CD14-positive monocyte (primary cell): ENCODE data around the gene GKN1. TPM values are rescaled to one million over a fixed set of nuclear protein-coding genes. Genes with fewer than 3 reads are reported as not detected.
A peak's percentile ranks its signal among the peaks of the same experiment; 100 is the strongest.

Experiments used
- DNase-seq, 3 donors: peaks; one replicate each; pipeline ENCODE4 v3.0.0-alpha.2; 2011 to 2022
- H2AFZ ChIP-seq: 2 replicates; pipeline ENCODE4 v1.6.0; 2012; ENCODE audit warnings: mild to moderate bottlenecking, low read depth, low read length, inconsistent platforms; ENCODE audit not compliant: insufficient read depth, poor library complexity, severe bottlenecking
- H3K27ac ChIP-seq, 2 donors: 1 replicate in 1 of 2; 2 replicates in 1 of 2; pipeline ENCODE4 v1.5.1; 2012 to 2013; ENCODE audit warnings: low read length in 2 of 2, control low read depth in 1 of 2, inconsistent platforms in 1 of 2, low read depth in 1 of 2, mild to moderate bottlenecking in 1 of 2
- H3K27me3 ChIP-seq, 2 donors: one replicate each; pipeline versions ENCODE4 v1.6.0 to v1.6.1; 2011 to 2013; ENCODE audit warnings: low read length in 2 of 2; ENCODE audit not compliant: control insufficient read depth in 2 of 2, insufficient read depth in 2 of 2
- H3K36me3 ChIP-seq, 2 donors: replicated peaks in 1 of 2; 1 replicate in 1 of 2; 2 replicates in 1 of 2; pipeline versions ENCODE4 v1.5.1 to v1.6.1; 2012 to 2013; ENCODE audit warnings: low read length in 2 of 2, control low read depth in 1 of 2, inconsistent platforms in 1 of 2, mild to moderate bottlenecking in 1 of 2; ENCODE audit not compliant: insufficient read depth in 2 of 2, control insufficient read depth in 1 of 2
- H3K4me1 ChIP-seq, 2 donors: 1 replicate in 1 of 2; 2 replicates in 1 of 2; pipeline versions ENCODE4 v1.5.1 to v1.6.1; 2012 to 2013; ENCODE audit warnings: low read length in 2 of 2, control low read depth in 1 of 2, inconsistent platforms in 1 of 2, mild to moderate bottlenecking in 1 of 2, moderate library complexity in 1 of 2; ENCODE audit not compliant: insufficient read depth in 2 of 2, control insufficient read depth in 1 of 2
- H3K4me2 ChIP-seq: replicated peaks from 2 replicates; pipeline ENCODE3; 2012; ENCODE audit warnings: low read length, moderate library complexity, mild to moderate bottlenecking; ENCODE audit not compliant: poor library complexity, severe bottlenecking; ENCODE audit errors: extremely low read depth
- H3K4me3 ChIP-seq, 3 experiments: fragments of 200-600 bp in 1 of 3; sonication (generic) in 1 of 3; replicated peaks in 1 of 3; 1 replicate in 2 of 3; 2 replicates in 1 of 3; pipeline ENCODE4 v1.5.1; 2011 to 2013; ENCODE audit warnings: low read length in 3 of 3, mild to moderate bottlenecking in 3 of 3, control low read depth in 2 of 3, low read depth in 2 of 3, inconsistent platforms in 1 of 3, moderate library complexity in 1 of 3
- H3K79me2 ChIP-seq: 2 replicates; pipeline ENCODE4 v1.6.0; 2012; ENCODE audit warnings: mild to moderate bottlenecking, control low read depth, inconsistent platforms, low read length, moderate library complexity; ENCODE audit not compliant: insufficient read depth
- H3K9ac ChIP-seq: 2 replicates; pipeline ENCODE4 v1.6.0; 2017; ENCODE audit warnings: low read length, mild to moderate bottlenecking; ENCODE audit not compliant: insufficient read depth, poor library complexity, severe bottlenecking
- H3K9me3 ChIP-seq, 2 donors: replicated peaks in 1 of 2; 1 replicate in 1 of 2; 2 replicates in 1 of 2; pipeline versions ENCODE4 v1.5.1 to v1.6.1; 2012 to 2013; ENCODE audit warnings: low read length in 2 of 2, control low read depth in 1 of 2; ENCODE audit not compliant: control insufficient read depth in 1 of 2, insufficient read depth in 1 of 2
- H4K20me1 ChIP-seq: 2 replicates; pipeline ENCODE4 v1.6.0; 2012; ENCODE audit warnings: mild to moderate bottlenecking, low read length, control low read depth, moderate library complexity; ENCODE audit not compliant: insufficient read depth
- H3K27ac Mint-ChIP-seq, 7 donors: one replicate each; pipeline ENCODE4 v1.8.0; 2020; ENCODE audit warnings: mild to moderate bottlenecking in 7 of 7, mixed read lengths in 7 of 7, moderate library complexity in 6 of 7, inconsistent platforms in 2 of 7
- H3K27me3 Mint-ChIP-seq, 3 donors: one replicate each; pipeline ENCODE4 v1.8.0; 2021 to 2022; ENCODE audit warnings: low read depth in 3 of 3, mild to moderate bottlenecking in 3 of 3, mixed read lengths in 3 of 3, moderate library complexity in 3 of 3, inconsistent platforms in 1 of 3
- H3K36me3 Mint-ChIP-seq, 2 donors: one replicate each; pipeline ENCODE4 v1.8.0; 2020; ENCODE audit warnings: mixed read lengths in 2 of 2, inconsistent platforms in 1 of 2, mild to moderate bottlenecking in 1 of 2
- H3K4me1 Mint-ChIP-seq: one replicate; pipeline ENCODE4 v1.8.0; 2020; ENCODE audit warnings: mild to moderate bottlenecking, mixed read lengths
- H3K4me3 Mint-ChIP-seq, 2 donors: one replicate each; pipeline ENCODE4 v1.8.0; 2020; ENCODE audit warnings: mild to moderate bottlenecking in 2 of 2, mixed read lengths in 2 of 2, moderate library complexity in 1 of 2
- H3K9me3 Mint-ChIP-seq, 7 donors: one replicate each; pipeline ENCODE4 v1.8.0; 2020 to 2022; ENCODE audit warnings: mixed read lengths in 7 of 7, mild to moderate bottlenecking in 6 of 7, moderate library complexity in 6 of 7, inconsistent platforms in 2 of 7
- CTCF ChIP-seq: fragments of 200-600 bp; IDR thresholded peaks from one replicate; pipeline ENCODE4 v1.8.0; 2022; ENCODE audit warnings: antibody characterized with exemption, mild to moderate bottlenecking
- WGBS: methylation state at CpG from one replicate; pipeline ENCODE4 v1.1.5; 2013; ENCODE audit warnings: missing lambda C conversion rate; ENCODE audit not compliant: insufficient coverage; 5-methylcytosine and 5-hydroxymethylcytosine counted together
- intact Hi-C, 2 donors: fragments of 100-400 bp; cut with micrococcal nuclease; formaldehyde crosslinking; loops; one replicate each; pipeline versions ENCODE4 v1.15.0 to v1.15.1; 2023
- polyA plus RNA-seq, 3 donors: library from polyadenylated mRNA; depleted of rRNA in 1 of 3; unstranded in 2 of 3; stranded (reverse) in 1 of 3; fragments of 300-500 nt in 2 of 3; fragments of >200 nt in 1 of 3; fragmentation: Illumina TruSeq in 2 of 3; gene quantifications; 1 replicate in 2 of 3; 2 replicates in 1 of 3; pipeline ENCODE4 v1.2.3, GENCODE V29; 2012 to 2021

Gene GKN1
- polyA plus RNA-seq, 3 donors: not detected

- Histone ChIP-seq H3K27me3 (no peaks in the 10 kb centered on the region), H3K79me2 (no peaks in the 10 kb centered on the region), H4K20me1 (no peaks in the 10 kb centered on the region), H3K27ac (no peak overlapping the region), H3K4me2 (no peak overlapping the region), H3K4me3 (no peak overlapping the region), H3K36me3 (no peaks in the 10 kb centered on the region), H3K9me3 (peaks cover 0 to 3% of the 10 kb centered on the region in 2 donors), H2AFZ (no peak overlapping the region), H3K9ac (no peak overlapping the region), H3K4me1 (no peaks in the 10 kb centered on the region)
- TF ChIP-seq CTCF: no peak
- Mint-ChIP-seq H3K36me3 (no peaks in the 10 kb centered on the region), H3K27ac (peak overlapping the region in 1 of 7 donors; percentile 14), H3K4me1 (peaks cover 1% of the 10 kb centered on the region), H3K9me3 (peaks cover 0 to 6% (median 3%) of the 10 kb centered on the region in 7 donors), H3K27me3 (peaks cover 1 to 5% (median 2%) of the 10 kb centered on the region in 3 donors), H3K4me3 (no peak overlapping the region)
- intact Hi-C loops: no loop called here
- no peak for DNase-seq
Observed at GRCh38 chr2:68942827-68943226, 31.6 kb upstream of the GKN1 start.

- peaks cover 6 to 8% of the 10 kb centered on the region in 2 donors for H3K4me1 ChIP-seq
- no peak overlapping the region for H3K4me3 ChIP-seq
- no peaks in the 10 kb centered on the region for H4K20me1 ChIP-seq
- Mint-ChIP-seq H3K9me3 (peaks cover 0 to 6% (median 3%) of the 10 kb centered on the region in 7 donors), H3K27me3 (peaks cover 1 to 5% (median 2%) of the 10 kb centered on the region in 3 donors), H3K36me3 (no peaks in the 10 kb centered on the region), H3K27ac (no peak overlapping the region), H3K4me1 (peaks cover 8% of the 10 kb centered on the region), H3K4me3 (no peak overlapping the region)
- H3K9ac ChIP-seq: no peak overlapping the region
- H3K27ac ChIP-seq: no peak overlapping the region
- H3K27me3 ChIP-seq: no peaks in the 10 kb centered on the region
- intact Hi-C loops: no loop called here
- H3K9me3 ChIP-seq: peaks cover 0 to 3% of the 10 kb centered on the region in 2 donors
- TF ChIP-seq CTCF: peak; percentile 91
- WGBS: 45% methylated on average over 21 of the region's 27 CpGs
- DNase-seq: peak; percentile 29 to 53 (median 44)
- no peaks in the 10 kb centered on the region for H3K79me2 ChIP-seq
- no peak overlapping the region for H3K4me2 ChIP-seq
- no peaks in the 10 kb centered on the region for H3K36me3 ChIP-seq
- peak overlapping the region; percentile 35 for H2AFZ ChIP-seq
Observed at GRCh38 chr2:68943581-68944568, 30.6 kb upstream of the GKN1 start.
